ENCODE data around the gene MAPK8IP3.

Gene MAPK8IP3

GRCh38 chr16:1745900-1746692 lies 40.1 kb downstream of the MAPK8IP3 start:
- DNase-seq (ENCODE audit: low read depth), result no peak
- no peak for TF ChIP-seq CTCF (IDR thresholded peaks at IDR 0.05; ENCODE audit: insufficient read depth, low read depth, low read length, missing control alignments)
- H3K4me3 ChIP-seq (ENCODE audit: low read depth, low read length), result no peak overlapping the region

DNA sequence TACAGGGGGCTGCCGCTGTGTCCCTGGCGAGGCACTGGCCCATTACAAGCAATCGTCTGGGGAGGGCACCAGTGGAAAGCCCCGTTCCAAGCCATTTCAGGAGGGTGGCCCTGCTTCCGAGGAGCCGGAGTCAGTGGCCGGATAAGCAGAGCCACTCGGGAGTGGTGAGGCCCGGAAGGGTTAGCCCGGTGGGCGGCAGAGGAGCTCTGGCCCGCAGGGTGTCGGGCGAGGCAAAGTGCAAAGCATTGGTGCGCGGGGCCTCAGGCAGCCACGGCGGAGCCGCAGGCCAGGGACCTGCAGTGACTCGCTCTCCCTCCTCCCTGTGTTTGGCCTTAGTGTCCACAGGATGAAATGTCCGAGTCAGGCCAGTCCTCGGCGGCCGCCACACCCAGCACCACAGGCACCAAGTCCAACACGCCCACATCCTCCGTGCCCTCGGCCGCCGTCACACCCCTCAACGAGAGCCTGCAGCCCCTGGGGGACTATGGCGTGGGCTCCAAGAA lies 40.7 kb downstream of the MAPK8IP3 start:
- H3K4me3 ChIP-seq (ENCODE audit: low read depth, low read length), result no peak overlapping the region
- no peak for DNase-seq (ENCODE audit: low read depth)
- no peak for TF ChIP-seq CTCF (IDR thresholded peaks at IDR 0.05; ENCODE audit: insufficient read depth, low read depth, low read length, missing control alignments)

DNA sequence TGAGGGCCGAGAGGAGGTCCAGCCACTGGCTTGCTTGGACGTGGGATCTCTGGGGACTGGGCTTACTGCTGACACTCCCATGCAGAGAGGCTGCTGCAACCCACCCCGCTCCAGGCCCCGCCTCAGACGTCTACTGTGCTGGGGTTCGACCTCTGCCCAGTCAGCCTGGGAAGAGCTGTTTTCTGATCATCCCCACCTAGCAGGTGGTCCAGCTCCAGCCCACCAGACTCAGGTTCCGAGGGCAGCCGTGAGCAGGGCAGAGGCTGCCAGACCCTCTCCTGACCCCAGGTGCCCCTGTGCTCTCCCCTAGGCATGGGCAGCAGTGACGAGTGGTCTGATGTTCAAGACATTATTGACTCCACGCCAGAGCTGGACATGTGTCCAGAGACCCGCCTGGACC lies 41.9 kb downstream of the MAPK8IP3 start:
- no peak for TF ChIP-seq CTCF (IDR thresholded peaks at IDR 0.05; ENCODE audit: insufficient read depth, low read depth, low read length, missing control alignments)
- no peak overlapping the region for H3K4me3 ChIP-seq (ENCODE audit: low read depth, low read length)
- no peak for DNase-seq (ENCODE audit: low read depth)

- DNase-seq (ENCODE audit: low read depth), result no peak
- no peak for TF ChIP-seq CTCF (IDR thresholded peaks at IDR 0.05; ENCODE audit: insufficient read depth, low read depth, low read length, missing control alignments)
- no peak overlapping the region for H3K4me3 ChIP-seq (ENCODE audit: low read depth, low read length)
Measured at GRCh38 chr16:1749152-1750117, 43.4 kb downstream of the MAPK8IP3 start.

- H3K4me3 ChIP-seq (ENCODE audit: low read depth, low read length), result no peak overlapping the region
- no peak for DNase-seq (ENCODE audit: low read depth)
- no peak for TF ChIP-seq CTCF (IDR thresholded peaks at IDR 0.05; ENCODE audit: insufficient read depth, low read depth, low read length, missing control alignments)
Measured at GRCh38 chr16:1751946-1752345, 46.0 kb downstream of the MAPK8IP3 start.

DNA sequence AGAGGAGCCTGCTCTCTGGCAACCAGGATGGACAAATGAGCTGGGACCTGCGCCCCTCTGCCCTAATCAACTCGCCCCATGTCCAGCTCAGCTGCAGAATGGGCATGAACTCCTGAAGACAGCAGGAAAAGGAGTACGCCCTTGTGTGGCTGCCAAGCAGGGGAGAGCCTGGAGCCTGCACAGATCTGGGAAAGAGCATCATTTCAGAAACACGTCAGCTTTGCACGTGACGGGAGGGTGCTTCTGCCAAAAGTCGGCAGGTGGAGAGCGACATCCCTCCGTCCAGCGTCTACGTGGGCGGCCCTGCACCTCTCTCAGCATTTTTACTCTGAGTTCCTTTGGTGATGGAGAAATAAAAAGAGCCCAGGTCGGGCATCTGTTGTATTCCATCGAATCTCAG lies 46.9 kb downstream of the MAPK8IP3 start:
- DNase-seq (ENCODE audit: low read depth), result no peak
- TF ChIP-seq CTCF (IDR thresholded peaks at IDR 0.05; ENCODE audit: insufficient read depth, low read depth, low read length, missing control alignments), result no peak
- no peak overlapping the region for H3K4me3 ChIP-seq (ENCODE audit: low read depth, low read length)
